HUES64 (cell line): Measurements from ENCODE around the gene SH3D19.

Experiments
- H3K27ac ChIP-seq: 2 replicates; pipeline ENCODE4 v1.7.0; 2013; ENCODE audit warnings: low read depth, low read length, inconsistent platforms
- H3K27me3 ChIP-seq: 2 replicates; pipeline ENCODE4 v1.6.1; 2013; ENCODE audit warnings: mild to moderate bottlenecking, low read length; ENCODE audit not compliant: insufficient read depth
- H3K36me3 ChIP-seq: 2 replicates; pipeline ENCODE4 v1.6.1; 2013; ENCODE audit warnings: mild to moderate bottlenecking, low read length; ENCODE audit not compliant: insufficient read depth
- H3K4me1 ChIP-seq: 2 replicates; pipeline ENCODE4 v1.6.1; 2013; ENCODE audit warnings: mild to moderate bottlenecking, low read length, moderate library complexity; ENCODE audit not compliant: insufficient read depth
- H3K4me3 ChIP-seq: 2 replicates; pipeline ENCODE4 v1.5.1; 2013; ENCODE audit warnings: mild to moderate bottlenecking, low read length, moderate library complexity
- H3K9ac ChIP-seq: 2 replicates; pipeline ENCODE4 v1.6.1; 2013; ENCODE audit warnings: mild to moderate bottlenecking, low read depth, low read length
- H3K9me3 ChIP-seq: 2 replicates; pipeline ENCODE4 v1.6.1; 2013; ENCODE audit warnings: low read depth, low read length; ENCODE audit not compliant: insufficient read depth
- WGBS: fragments of 150-250, 120-280 bp; methylation state at CpG from one replicate; pipeline ENCODE4 v1.1.7; 2013; ENCODE audit warnings: missing lambda C conversion rate; 5-methylcytosine and 5-hydroxymethylcytosine counted together

SH3D19 gene

GRCh38 chr4:151321586-151321985 is 3.8 kb downstream of the SH3D19 start:
- WGBS, result 91% methylated on average over 1 of the region's 1 CpG
- Histone ChIP-seq H3K27me3 (no peaks in the 10 kb centered on the region; the same call in 1 of the 2 replicates), H3K36me3 (peaks cover 2% of the 10 kb centered on the region; the same call in 1 of the 2 replicates), H3K27ac (no peak overlapping the region), H3K9me3 (no peaks in the 10 kb centered on the region), H3K4me1 (peaks cover 27% of the 10 kb centered on the region), H3K9ac (no peak overlapping the region), H3K4me3 (no peak overlapping the region)

- Histone ChIP-seq H3K4me3 (no peak overlapping the region), H3K9me3 (no peaks in the 10 kb centered on the region), H3K27me3 (no peaks in the 10 kb centered on the region), H3K9ac (no peak overlapping the region), H3K27ac (no peak overlapping the region), H3K36me3 (peaks cover 2% of the 10 kb centered on the region; the same call in 1 of the 2 replicates), H3K4me1 (peaks cover 37% of the 10 kb centered on the region)
- WGBS, result 100% methylated on average over 1 of the region's 1 CpG
Observed at GRCh38 chr4:151319490-151319889, 5.9 kb downstream of the SH3D19 start.

GRCh38 chr4:151318307-151319006 is 6.9 kb downstream of the SH3D19 start:
- H3K9ac ChIP-seq, result no peak overlapping the region
- H3K4me1 ChIP-seq, result peaks cover 41% of the 10 kb centered on the region
- H3K9me3 ChIP-seq, result no peaks in the 10 kb centered on the region
- WGBS, result 90% methylated on average over 1 of the region's 1 CpG
- peaks cover 2% of the 10 kb centered on the region; the same call in 1 of the 2 replicates for H3K36me3 ChIP-seq
- no peaks in the 10 kb centered on the region for H3K27me3 ChIP-seq
- no peak overlapping the region for H3K27ac ChIP-seq
- H3K4me3 ChIP-seq, result no peak overlapping the region

- H3K36me3 ChIP-seq, result peaks cover 2% of the 10 kb centered on the region; the same call in 1 of the 2 replicates
- H3K27me3 ChIP-seq, result no peaks in the 10 kb centered on the region
- H3K9ac ChIP-seq, result no peak overlapping the region
- H3K27ac ChIP-seq, result no peak overlapping the region
- H3K4me3 ChIP-seq, result no peak overlapping the region
- peaks cover 24% of the 10 kb centered on the region for H3K4me1 ChIP-seq
- 92% methylated on average over 2 of the region's 2 CpGs for WGBS
- no peaks in the 10 kb centered on the region for H3K9me3 ChIP-seq
Observed at GRCh38 chr4:151316645-151317044, 8.8 kb downstream of the SH3D19 start.

GRCh38 chr4:151315212-151315886 is 10.1 kb downstream of the SH3D19 start:
- 92% methylated on average over 2 of the region's 2 CpGs for whole genome bisulfite sequencing
- Histone ChIP-seq H3K4me3 (no peak overlapping the region), H3K27ac (peak overlapping the region; percentile 10; the same call in 1 of the 2 replicates)

GRCh38 chr4:151314479-151314878 is 10.9 kb downstream of the SH3D19 start:
- Histone ChIP-seq H3K4me1 (peaks cover 23% of the 10 kb centered on the region), H3K27ac (no peak overlapping the region)
- 100% methylated on average over 1 of the region's 1 CpG for WGBS

More at GRCh38 chr4:151315212-151315886, 10.1 kb downstream of the SH3D19 start:
- Histone ChIP-seq H3K27me3 (no peaks in the 10 kb centered on the region), H3K9me3 (no peaks in the 10 kb centered on the region), H3K4me1 (peaks cover 23% of the 10 kb centered on the region), H3K36me3 (peaks cover 2% of the 10 kb centered on the region; the same call in 1 of the 2 replicates), H3K9ac (no peak overlapping the region)

GRCh38 chr4:151314010-151314355 is 11.4 kb downstream of the SH3D19 start:
- Histone ChIP-seq H3K27ac (no peak overlapping the region), H3K9ac (no peak overlapping the region), H3K9me3 (no peaks in the 10 kb centered on the region), H3K4me1 (peaks cover 23% of the 10 kb centered on the region), H3K36me3 (peaks cover 2% of the 10 kb centered on the region), H3K27me3 (no peaks in the 10 kb centered on the region), H3K4me3 (no peak overlapping the region)
- 90% methylated on average over 1 of the region's 1 CpG for WGBS

More at GRCh38 chr4:151314479-151314878, 10.9 kb downstream of the SH3D19 start:
- no peaks in the 10 kb centered on the region for H3K9me3 ChIP-seq
- H3K9ac ChIP-seq, result no peak overlapping the region
- no peak overlapping the region for H3K4me3 ChIP-seq
- H3K27me3 ChIP-seq, result no peaks in the 10 kb centered on the region
- peaks cover 2% of the 10 kb centered on the region; the same call in 1 of the 2 replicates for H3K36me3 ChIP-seq

- 90% methylated on average over 5 of the region's 6 CpGs for WGBS
- no peak overlapping the region for H3K9ac ChIP-seq
- no peak overlapping the region for H3K27ac ChIP-seq
Observed at GRCh38 chr4:151313306-151314009, 11.9 kb downstream of the SH3D19 start.

GRCh38 chr4:151310124-151310728 is 15.2 kb downstream of the SH3D19 start:
- whole genome bisulfite sequencing, result 92% methylated on average over 5 of the region's 5 CpGs

More at GRCh38 chr4:151313306-151314009, 11.9 kb downstream of the SH3D19 start:
- no peaks in the 10 kb centered on the region for H3K9me3 ChIP-seq
- H3K27me3 ChIP-seq, result no peaks in the 10 kb centered on the region
- peaks cover 23% of the 10 kb centered on the region for H3K4me1 ChIP-seq
- H3K36me3 ChIP-seq, result peaks cover 5% of the 10 kb centered on the region
- no peak overlapping the region for H3K4me3 ChIP-seq

GRCh38 chr4:151304755-151305154 is 20.6 kb downstream of the SH3D19 start:
- peaks cover 19% of the 10 kb centered on the region for H3K4me1 ChIP-seq
- no peak overlapping the region for H3K27ac ChIP-seq
- no peaks in the 10 kb centered on the region for H3K27me3 ChIP-seq
- peaks cover 5% of the 10 kb centered on the region for H3K36me3 ChIP-seq
- no peak overlapping the region for H3K9ac ChIP-seq
- no peaks in the 10 kb centered on the region for H3K9me3 ChIP-seq
- H3K4me3 ChIP-seq, result no peak overlapping the region

More at GRCh38 chr4:151310124-151310728, 15.2 kb downstream of the SH3D19 start:
- peaks cover 5% of the 10 kb centered on the region for H3K36me3 ChIP-seq
- H3K27ac ChIP-seq, result no peak overlapping the region
- H3K4me3 ChIP-seq, result no peak overlapping the region
- no peaks in the 10 kb centered on the region for H3K9me3 ChIP-seq
- no peaks in the 10 kb centered on the region for H3K27me3 ChIP-seq
- peaks cover 15% of the 10 kb centered on the region for H3K4me1 ChIP-seq
- H3K9ac ChIP-seq, result no peak overlapping the region

GRCh38 chr4:151304226-151304625 is 21.2 kb downstream of the SH3D19 start:
- Histone ChIP-seq H3K9ac (no peak overlapping the region), H3K4me3 (no peak overlapping the region), H3K27me3 (no peaks in the 10 kb centered on the region), H3K27ac (no peak overlapping the region), H3K4me1 (peaks cover 19% of the 10 kb centered on the region), H3K9me3 (no peaks in the 10 kb centered on the region), H3K36me3 (peaks cover 5% of the 10 kb centered on the region)
